Measurements from ENCODE around the gene FGF16. TPM values are rescaled to one million over a fixed set of nuclear protein-coding genes. Genes with fewer than 3 reads are reported as not detected.
"Not testable (repeated sequence)": the region's sequence is repeated elsewhere in the genome, so short reads cannot be mapped to it uniquely, and the experiment has no call there.

FGF16 gene
- total RNA-seq = under 1 TPM; 0.19 to 0.55 TPM
- polyA plus RNA-seq (ENCODE audit: insufficient read depth, low read depth, low replicate concordance) = 0.18 TPM
- long read RNA-seq, donor 1 = 0 reads
- long read RNA-seq, donor 2 = 0 reads

DNA sequence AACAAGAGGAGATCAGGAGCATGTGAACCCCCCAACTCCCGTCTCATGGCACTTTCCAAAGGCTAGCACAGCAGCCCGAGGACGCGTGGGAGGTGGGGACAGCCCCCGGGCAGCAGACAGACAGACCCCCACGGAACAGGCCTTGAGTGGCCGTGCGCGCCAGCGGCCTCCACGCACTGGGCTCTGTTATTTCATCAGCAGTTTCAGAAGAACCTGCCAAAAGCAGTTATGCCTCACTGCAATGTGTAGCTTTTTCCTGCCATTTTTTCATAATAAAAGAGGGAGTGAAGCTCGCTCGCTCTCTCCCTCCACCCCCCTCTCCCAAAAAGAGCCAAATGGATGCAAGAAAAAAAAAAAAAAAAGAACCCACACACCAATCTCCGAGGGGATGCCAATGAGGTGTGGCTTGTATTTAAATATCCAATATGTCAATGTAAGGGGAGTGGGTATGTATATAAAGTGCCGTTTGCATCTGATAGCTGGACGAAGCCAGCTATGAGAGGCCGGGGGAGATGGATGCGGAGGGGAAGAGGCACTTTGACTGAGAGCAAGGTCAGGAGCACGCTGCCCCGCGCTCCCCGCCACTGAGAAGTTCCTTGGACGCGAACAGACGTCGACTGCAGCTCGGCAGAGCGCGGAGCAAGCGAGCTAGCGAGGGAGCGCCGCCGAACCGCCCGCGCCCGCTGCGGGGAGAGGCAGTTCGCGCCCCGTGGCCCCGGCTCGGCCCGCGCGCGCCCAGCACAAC is at the start of gene FGF16:
FGF16 (plus strand) TSS at position 482 of the 745 bp plus-strand sequence. CDS start 286 bp downstream, outside the sequence.
- H3K27me3 ChIP-seq = no peaks in the 10 kb centered on the region
- H3K9me3 ChIP-seq = no peaks in the 10 kb centered on the region
- no peaks in the 10 kb centered on the region for H3K4me1 ChIP-seq
- H3K27ac ChIP-seq = no peak within 1 kb of the TSS
- H3K4me3 ChIP-seq = peak within 1 kb of the TSS; percentile 6 to 13
- no peak for DNase-seq
- TF ChIP-seq POLR2A (IDR thresholded peaks at IDR 0.05) = no peak
- TF ChIP-seq, protein P1, sequence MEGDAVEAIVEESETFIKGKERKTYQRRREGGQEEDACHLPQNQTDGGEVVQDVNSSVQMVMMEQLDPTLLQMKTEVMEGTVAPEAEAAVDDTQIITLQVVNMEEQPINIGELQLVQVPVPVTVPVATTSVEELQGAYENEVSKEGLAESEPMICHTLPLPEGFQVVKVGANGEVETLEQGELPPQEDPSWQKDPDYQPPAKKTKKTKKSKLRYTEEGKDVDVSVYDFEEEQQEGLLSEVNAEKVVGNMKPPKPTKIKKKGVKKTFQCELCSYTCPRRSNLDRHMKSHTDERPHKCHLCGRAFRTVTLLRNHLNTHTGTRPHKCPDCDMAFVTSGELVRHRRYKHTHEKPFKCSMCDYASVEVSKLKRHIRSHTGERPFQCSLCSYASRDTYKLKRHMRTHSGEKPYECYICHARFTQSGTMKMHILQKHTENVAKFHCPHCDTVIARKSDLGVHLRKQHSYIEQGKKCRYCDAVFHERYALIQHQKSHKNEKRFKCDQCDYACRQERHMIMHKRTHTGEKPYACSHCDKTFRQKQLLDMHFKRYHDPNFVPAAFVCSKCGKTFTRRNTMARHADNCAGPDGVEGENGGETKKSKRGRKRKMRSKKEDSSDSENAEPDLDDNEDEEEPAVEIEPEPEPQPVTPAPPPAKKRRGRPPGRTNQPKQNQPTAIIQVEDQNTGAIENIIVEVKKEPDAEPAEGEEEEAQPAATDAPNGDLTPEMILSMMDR (IDR thresholded peaks at IDR 0.05) = no peak
- intact Hi-C loops (cut with DNase I; ENCODE audit: low total_unique reads) = no loop called here
- 0 to 2% methylated on average over 8 to 18 of the region's 48 CpGs for WGBS, 2 donors
- no peaks in the 10 kb centered on the region for H3K36me3 ChIP-seq (ENCODE audit: low read depth, missing control alignments)

DNA sequence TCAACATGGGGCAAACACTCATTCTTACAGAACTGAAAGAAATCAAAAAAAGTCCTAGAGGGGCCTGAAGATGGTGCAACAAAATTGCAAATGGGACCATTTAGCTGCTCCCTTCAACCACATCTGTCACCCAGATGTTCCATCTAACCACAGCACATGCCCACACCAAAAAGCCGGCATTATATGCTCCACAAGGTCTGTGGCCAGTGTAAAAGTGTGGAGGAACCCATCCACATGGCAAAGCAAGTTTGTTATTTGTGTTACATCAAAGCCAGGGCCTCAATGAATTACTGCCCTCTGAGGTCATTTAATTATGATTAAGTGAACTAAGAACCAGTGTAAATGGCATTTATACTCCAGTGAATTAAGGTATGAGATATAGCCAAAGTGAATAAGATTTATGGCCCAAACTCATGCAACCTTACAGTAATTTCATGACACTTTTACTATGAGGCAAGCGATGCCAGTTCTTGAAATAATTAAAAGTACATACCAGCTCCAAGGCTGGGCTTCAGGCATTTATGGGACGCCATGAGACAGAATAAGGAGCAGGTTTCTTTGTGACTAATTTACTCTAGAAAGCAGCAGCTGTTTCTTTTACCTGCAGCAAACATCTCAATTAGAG is 48.7 kb upstream of the FGF16 start:
- H3K4me3 ChIP-seq = no peak overlapping the region
- 73 to 84% methylated on average over 3 of the region's 3 CpGs for WGBS, 2 donors
- TF ChIP-seq, protein P1 (IDR thresholded peaks at IDR 0.05) = no peak
- TF ChIP-seq POLR2A (IDR thresholded peaks at IDR 0.05) = no peak

DNA sequence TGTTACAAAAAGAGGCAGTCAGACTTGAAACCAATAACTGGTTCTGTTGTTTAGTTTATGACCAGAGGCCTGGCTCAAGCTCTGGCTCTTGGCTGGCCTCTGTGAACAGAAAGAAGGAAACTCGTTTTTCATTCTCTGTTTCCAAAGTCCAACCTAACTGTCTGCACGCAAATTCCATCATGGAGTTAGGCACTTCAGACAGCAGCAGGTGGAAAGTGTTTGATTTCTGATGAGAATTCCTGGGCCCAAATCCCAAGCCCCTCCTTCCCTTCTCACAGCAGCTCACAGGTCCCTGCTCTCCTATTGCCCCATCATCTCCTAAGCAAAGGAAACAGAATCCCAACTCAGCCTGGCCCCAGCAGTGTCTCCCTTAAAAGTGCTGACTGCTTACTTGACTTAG is 42.8 kb upstream of the FGF16 start:
- WGBS, 2 donors = 40 to 42% methylated on average over 2 of the region's 2 CpGs
- no peaks in the 10 kb centered on the region for H3K9me3 ChIP-seq
- H3K4me1 ChIP-seq = no peaks in the 10 kb centered on the region
- H3K4me3 ChIP-seq = no peak overlapping the region
- H3K36me3 ChIP-seq (ENCODE audit: low read depth, missing control alignments) = no peaks in the 10 kb centered on the region
- no peak for TF ChIP-seq POLR2A (IDR thresholded peaks at IDR 0.05)
- TF ChIP-seq, protein P1 (IDR thresholded peaks at IDR 0.05) = no peak
- no peaks in the 10 kb centered on the region for H3K27me3 ChIP-seq
- intact Hi-C loops (cut with DNase I; ENCODE audit: low total_unique reads) = no loop called here
- no peak overlapping the region for H3K27ac ChIP-seq
- no peak for DNase-seq

More for the DNA sequence above, 48.7 kb upstream of the FGF16 start:
- Histone ChIP-seq H3K27me3 (no peaks in the 10 kb centered on the region), H3K4me1 (no peaks in the 10 kb centered on the region), H3K36me3 (ENCODE audit: low read depth, missing control alignments) (no peaks in the 10 kb centered on the region), H3K27ac (no peak overlapping the region), H3K9me3 (no peaks in the 10 kb centered on the region)
- no peak for DNase-seq
- intact Hi-C loops (cut with DNase I; ENCODE audit: low total_unique reads) = no loop called here

GRCh38 chrX:77407821-77408220 is 39.4 kb upstream of the FGF16 start:
- intact Hi-C loops (cut with DNase I; ENCODE audit: low total_unique reads); H3K36me3 ChIP-seq (ENCODE audit: low read depth, missing control alignments); H3K27me3 ChIP-seq; H3K9me3 ChIP-seq; DNase-seq; H3K27ac ChIP-seq; H3K4me3 ChIP-seq; H3K4me1 ChIP-seq: not testable (repeated sequence)
- 76 to 100% methylated on average over 1 of the region's 1 CpG for WGBS, 2 donors

GRCh38 chrX:77412631-77413030 is 34.6 kb upstream of the FGF16 start:
- intact Hi-C loops (cut with DNase I; ENCODE audit: low total_unique reads) = no loop called here
- no peak for TF ChIP-seq POLR2A (IDR thresholded peaks at IDR 0.05)
- TF ChIP-seq, protein P1 (IDR thresholded peaks at IDR 0.05) = no peak
- no peak overlapping the region for H3K27ac ChIP-seq
- no peaks in the 10 kb centered on the region for H3K9me3 ChIP-seq
- no peak for DNase-seq
- H3K36me3 ChIP-seq (ENCODE audit: low read depth, missing control alignments) = no peaks in the 10 kb centered on the region
- no peak overlapping the region for H3K4me3 ChIP-seq
- no peaks in the 10 kb centered on the region for H3K27me3 ChIP-seq
- 83 to 89% methylated on average over 3 of the region's 3 CpGs for WGBS, 2 donors
- no peaks in the 10 kb centered on the region for H3K4me1 ChIP-seq

Measured in testis (tissue), 5 donors.